ENCODE data around the gene AVP.
"Not testable (repeated sequence)": the region's sequence is repeated elsewhere in the genome, so short reads cannot be mapped to it uniquely, and the experiment has no call there.

AVP gene

DNA sequence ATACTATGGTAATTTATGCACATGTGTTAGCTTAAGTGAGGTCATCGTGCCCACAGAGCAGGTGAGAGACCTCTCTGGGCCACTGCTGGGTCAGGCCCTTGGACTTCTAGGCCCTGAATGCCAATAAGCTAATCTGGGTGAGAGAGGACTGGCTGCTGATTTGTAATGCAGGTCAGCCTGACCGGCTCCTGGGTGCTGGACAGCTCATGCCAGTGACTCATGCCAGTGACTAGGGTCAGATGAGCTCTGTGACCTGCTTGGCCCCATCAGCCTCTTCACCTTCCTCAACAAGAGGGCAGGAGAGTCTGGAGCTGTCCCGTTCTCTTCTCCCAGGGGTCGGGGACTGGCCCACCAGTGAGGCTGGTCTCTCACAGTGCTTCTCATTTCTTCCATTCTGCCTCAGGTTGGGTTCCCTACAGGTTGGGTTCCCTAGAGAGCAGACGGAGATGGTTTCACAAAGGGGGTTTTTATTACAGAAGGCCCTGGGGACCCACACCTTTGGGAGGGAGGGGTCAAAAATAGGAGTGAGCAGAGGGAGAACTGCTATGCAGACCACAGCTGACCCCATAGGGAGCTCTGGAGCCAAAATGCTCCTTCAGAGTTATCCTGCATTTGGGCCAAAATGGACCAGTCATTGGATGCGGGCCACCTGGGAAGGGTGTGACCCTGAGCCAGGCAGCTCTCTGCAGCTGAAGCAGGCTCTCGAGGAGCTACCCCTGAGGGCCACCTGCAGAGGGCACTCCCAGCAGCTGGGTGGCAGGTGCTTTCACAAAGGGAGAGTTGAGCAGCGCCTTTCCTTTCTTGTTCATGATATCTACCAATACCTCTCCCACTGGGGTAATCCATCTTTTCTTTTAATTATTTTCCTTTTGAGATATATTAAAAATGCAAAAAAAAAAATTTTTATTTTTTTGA, 15.3 kb downstream of the AVP start:
- TF ChIP-seq CTCF (IDR thresholded peaks at IDR 0.05), result no peak
- Histone ChIP-seq H3K27ac (no peak overlapping the region), H3K4me3 (no peak overlapping the region)
- DNase-seq (ENCODE audit: low spot score), result no peak

- no peak for DNase-seq (ENCODE audit: low spot score)
- no peak overlapping the region for H3K4me3 ChIP-seq
- H3K27ac ChIP-seq, result no peak overlapping the region
- no peak for TF ChIP-seq CTCF (IDR thresholded peaks at IDR 0.05)
These were observed 16.4 kb downstream of the AVP start for GRCh38 chr20:3068075-3068474.

DNA sequence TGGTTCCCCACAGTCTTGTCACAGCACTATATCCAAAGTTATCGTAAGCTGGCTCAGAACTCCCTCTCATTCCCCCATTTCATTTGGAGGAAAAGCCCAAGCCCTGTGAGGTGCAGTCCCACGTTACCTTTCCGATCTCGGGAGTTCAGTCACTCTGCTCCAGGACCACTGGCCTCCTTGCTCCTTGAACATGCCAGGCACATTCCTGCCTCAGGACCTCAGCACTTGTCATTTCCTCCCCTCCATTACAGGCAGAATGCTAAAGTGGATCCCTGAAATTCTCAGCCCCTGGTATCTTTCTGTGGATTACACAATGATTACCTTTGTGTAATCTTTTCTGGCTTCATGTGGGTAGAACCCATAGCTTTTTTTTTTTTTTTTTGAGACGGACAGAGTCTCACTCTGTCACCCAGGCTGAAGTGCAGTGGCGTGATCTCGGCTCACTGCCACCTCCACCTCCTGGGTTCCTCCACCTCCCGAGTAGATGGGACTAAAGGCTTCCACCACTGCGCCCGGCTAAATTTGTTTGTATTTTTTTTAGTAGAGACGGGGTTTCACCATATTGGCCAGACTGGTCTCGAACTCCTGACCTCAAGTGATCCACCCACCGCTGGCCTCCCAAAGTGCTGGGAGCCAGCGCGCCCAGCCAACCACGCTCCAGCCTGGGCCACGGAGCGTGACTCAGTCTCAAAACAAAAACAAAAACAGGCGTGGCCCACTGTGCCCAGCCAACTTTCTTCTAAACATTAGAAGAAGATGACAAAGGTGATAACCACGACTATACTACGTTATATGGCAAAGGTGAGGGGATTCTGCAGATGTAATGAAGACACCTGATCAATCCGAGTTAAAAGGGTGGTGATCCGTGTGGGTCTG, 17.1 kb downstream of the AVP start:
- no peak for TF ChIP-seq CTCF (IDR thresholded peaks at IDR 0.05)
- no peak for DNase-seq (ENCODE audit: low spot score)
- H3K4me3 ChIP-seq, result no peak overlapping the region
- H3K27ac ChIP-seq, result no peak overlapping the region

- DNase-seq (ENCODE audit: low spot score); H3K27ac ChIP-seq; H3K4me3 ChIP-seq: not testable (repeated sequence)
These were observed 20.4 kb downstream of the AVP start for GRCh38 chr20:3064119-3064518.

- no peak for DNase-seq (ENCODE audit: low spot score)
- H3K27ac ChIP-seq, result no peak overlapping the region
- no peak for TF ChIP-seq CTCF (IDR thresholded peaks at IDR 0.05)
These were observed 25.0 kb downstream of the AVP start for GRCh38 chr20:3059489-3059888.

GRCh38 chr20:3051385-3052019, 33.0 kb downstream of the AVP start:
- Histone ChIP-seq H3K4me3 (no peak overlapping the region), H3K27ac (no peak overlapping the region)
- no peak for TF ChIP-seq CTCF (IDR thresholded peaks at IDR 0.05)
- DNase-seq (ENCODE audit: low spot score), result no peak

More at GRCh38 chr20:3059489-3059888, 25.0 kb downstream of the AVP start:
- no peak overlapping the region for H3K4me3 ChIP-seq

All from coronary artery (tissue), 2 donors.